ENCODE results near the gene FOXC1.

DNA sequence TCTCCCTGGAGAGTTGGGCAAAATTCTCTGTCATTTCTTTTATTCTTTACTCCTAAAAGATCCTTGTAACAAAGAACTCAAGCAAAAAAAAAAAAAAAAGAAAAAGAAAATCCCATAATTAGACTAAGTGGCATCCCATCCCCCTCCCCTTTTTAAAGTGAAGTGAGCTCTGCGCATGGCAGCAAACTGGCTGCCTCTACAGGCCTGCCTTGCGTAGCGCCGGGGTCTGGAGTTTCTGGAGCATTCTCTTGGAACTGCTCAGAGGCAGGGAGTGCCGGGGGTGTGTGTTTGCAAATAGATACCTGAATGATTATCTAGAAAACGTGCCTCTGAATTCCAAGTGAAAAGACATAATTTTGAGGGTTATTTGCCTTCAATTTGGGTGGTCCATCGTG lies 48.1 kb downstream of the FOXC1 start:
- TF ChIP-seq, protein P1, sequence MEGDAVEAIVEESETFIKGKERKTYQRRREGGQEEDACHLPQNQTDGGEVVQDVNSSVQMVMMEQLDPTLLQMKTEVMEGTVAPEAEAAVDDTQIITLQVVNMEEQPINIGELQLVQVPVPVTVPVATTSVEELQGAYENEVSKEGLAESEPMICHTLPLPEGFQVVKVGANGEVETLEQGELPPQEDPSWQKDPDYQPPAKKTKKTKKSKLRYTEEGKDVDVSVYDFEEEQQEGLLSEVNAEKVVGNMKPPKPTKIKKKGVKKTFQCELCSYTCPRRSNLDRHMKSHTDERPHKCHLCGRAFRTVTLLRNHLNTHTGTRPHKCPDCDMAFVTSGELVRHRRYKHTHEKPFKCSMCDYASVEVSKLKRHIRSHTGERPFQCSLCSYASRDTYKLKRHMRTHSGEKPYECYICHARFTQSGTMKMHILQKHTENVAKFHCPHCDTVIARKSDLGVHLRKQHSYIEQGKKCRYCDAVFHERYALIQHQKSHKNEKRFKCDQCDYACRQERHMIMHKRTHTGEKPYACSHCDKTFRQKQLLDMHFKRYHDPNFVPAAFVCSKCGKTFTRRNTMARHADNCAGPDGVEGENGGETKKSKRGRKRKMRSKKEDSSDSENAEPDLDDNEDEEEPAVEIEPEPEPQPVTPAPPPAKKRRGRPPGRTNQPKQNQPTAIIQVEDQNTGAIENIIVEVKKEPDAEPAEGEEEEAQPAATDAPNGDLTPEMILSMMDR (IDR thresholded peaks at IDR 0.05 in 4 of 5, conservative IDR thresholded peaks at IDR 0.05 in 1 of 5), result no peak
- TF ChIP-seq POLR2A (IDR thresholded peaks at IDR 0.05), result no peak
